HG03342 (cell line): ENCODE measurements around the gene LRRC4.

Source experiments
- ATAC-seq: cut with Tn5 transposase; IDR thresholded peaks from one replicate; pipeline ENCODE4 v1.9.1; 2021; ENCODE audit warnings: mild to moderate bottlenecking, moderate library complexity; ENCODE audit not compliant: unreplicated experiment

Gene LRRC4

DNA sequence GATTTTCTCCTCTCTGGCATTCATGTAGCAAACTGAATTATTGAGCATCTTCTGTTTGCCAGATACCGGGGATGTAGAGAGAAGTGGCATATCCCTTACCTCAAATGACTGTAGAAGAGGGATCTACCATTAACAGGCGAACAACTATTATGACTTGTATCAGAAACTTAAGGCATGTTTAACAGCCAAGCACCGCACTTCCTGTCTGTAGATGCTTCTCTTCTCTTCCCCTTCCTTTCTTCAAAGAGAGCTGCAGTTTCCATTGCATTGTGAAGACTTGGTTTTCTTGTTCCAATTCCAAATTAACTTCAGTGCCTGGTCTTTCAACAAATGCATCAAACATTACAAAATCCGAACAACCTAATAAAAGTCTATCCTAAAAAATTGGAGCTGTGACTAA lies 49.3 kb downstream of the LRRC4 start:
- ATAC-seq, result no peak

DNA sequence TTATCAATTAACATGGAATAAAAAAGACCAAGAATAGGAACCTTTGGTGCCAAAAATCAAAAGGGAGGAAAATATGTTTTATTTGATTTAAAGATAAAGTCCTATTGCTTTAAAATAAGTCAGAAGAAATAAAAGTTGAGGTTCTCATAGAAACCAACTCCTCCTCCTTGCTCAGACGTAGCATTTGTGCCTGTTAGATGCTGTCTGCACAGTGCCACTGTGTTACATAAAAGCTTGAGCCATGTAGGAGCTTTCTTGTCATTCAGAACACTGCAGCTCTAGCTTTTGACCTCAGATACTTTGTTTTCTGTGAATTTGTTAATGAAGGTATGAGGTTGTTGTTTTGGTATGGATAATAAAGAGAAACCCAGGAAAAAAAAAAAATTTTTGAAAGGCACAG lies 50.3 kb downstream of the LRRC4 start:
- no peak for ATAC-seq

DNA sequence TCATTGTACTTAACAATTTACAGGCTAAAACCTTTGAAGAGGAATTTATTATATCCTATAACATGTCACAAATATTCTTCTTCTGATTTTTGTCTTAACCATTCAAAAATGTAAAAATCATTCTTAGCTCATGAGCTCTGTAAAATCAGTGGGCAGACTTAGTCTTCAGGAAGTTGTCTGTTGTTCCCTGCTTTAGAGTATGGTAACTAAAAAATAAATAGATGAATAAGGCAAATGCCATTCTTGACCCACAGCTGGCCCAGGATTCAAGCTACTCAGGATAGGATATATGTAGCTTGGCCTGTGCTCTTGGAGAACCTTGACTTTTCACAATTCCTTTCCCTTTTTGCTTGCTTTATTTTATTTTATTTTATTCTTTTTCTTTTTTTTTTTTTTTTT lies 51.5 kb downstream of the LRRC4 start:
- ATAC-seq, result no peak

DNA sequence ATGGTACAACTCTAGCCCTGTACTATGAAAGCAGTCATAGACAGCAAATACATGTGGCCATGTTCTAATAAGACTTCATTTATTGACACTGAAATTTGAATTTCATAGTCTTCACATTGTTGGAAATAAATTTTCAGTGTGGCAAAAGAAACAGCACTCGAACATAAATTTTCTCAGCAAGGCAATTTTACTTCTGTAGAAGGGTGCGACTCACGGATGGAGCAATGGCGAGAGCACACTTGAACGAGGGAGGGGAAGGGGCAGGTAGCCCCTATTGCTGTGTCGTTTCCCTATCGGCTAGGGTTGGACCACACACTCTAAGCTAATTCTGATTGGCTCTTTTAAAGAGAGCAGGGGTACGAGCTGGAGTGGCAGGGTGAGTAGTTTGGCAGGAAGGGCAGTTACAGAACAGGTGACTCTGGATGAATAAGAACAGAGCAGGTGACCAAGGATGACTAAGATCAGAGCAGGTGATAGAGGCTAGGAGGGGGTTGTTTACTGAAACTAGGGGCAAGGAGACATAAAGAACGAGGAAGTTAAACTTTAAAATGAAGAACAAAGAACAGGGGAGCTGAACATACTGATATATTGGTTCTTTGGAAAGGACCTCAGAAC lies 52.0 kb downstream of the LRRC4 start:
- no peak for ATAC-seq

DNA sequence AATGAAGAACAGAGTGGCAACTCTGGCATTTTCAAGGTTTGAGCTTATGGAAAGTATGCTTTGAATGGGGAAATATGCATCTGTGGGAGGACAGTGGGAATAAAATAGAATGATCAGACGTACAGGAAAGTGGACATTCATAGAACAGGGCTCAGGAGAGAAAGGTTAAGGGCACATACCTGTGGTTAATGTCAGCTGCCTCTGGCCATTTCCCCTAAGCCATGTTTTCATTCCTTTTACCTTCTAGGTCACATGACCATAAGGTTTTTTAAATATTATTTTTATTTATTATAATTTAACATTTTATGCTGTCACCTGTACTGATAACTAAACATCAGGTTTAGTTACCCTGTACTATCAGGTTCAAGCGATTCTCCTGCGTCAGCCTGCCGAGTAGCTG lies 52.8 kb downstream of the LRRC4 start:
- no peak for ATAC-seq
